GM12874 (cell line): ENCODE results near the gene SLC4A4.

Source experiments
- TF ChIP-seq, protein P1 (sequence below): IDR thresholded peaks from 2 replicates; pipeline ENCODE4 v1.5.1; 2011; ENCODE audit warnings: low read depth, mild to moderate bottlenecking, control low read depth, low read length, moderate library complexity; ENCODE audit not compliant: insufficient read depth

The SLC4A4 gene

GRCh38 chr4:71440612-71441011 lies 101.8 kb downstream of the SLC4A4 start:
- TF ChIP-seq, protein P1, sequence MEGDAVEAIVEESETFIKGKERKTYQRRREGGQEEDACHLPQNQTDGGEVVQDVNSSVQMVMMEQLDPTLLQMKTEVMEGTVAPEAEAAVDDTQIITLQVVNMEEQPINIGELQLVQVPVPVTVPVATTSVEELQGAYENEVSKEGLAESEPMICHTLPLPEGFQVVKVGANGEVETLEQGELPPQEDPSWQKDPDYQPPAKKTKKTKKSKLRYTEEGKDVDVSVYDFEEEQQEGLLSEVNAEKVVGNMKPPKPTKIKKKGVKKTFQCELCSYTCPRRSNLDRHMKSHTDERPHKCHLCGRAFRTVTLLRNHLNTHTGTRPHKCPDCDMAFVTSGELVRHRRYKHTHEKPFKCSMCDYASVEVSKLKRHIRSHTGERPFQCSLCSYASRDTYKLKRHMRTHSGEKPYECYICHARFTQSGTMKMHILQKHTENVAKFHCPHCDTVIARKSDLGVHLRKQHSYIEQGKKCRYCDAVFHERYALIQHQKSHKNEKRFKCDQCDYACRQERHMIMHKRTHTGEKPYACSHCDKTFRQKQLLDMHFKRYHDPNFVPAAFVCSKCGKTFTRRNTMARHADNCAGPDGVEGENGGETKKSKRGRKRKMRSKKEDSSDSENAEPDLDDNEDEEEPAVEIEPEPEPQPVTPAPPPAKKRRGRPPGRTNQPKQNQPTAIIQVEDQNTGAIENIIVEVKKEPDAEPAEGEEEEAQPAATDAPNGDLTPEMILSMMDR: no peak

GRCh38 chr4:71441186-71442169 lies 102.7 kb downstream of the SLC4A4 start:
- TF ChIP-seq, protein P1: no peak

DNA sequence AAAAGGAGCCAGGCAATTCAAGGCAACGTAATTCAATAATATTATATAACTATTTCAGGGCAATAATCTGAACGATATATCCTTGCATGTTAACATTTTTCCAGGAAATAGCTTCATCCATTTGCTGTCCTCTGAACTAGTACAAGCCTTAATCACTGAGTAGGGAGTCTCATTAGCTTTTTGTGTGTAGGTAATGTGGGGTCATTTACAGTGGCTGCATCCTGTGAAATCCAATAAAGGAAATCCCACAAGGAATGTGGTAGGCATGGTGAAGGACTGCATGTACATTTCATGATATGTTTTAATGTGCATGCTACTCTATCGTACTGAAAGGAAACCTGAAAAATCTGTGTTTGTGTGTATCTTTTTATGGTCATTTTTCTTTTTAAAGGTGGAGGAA lies 103.5 kb downstream of the SLC4A4 start:
- TF ChIP-seq, protein P1: no peak

GRCh38 chr4:71444395-71444794 lies 105.6 kb downstream of the SLC4A4 start:
- TF ChIP-seq, protein P1: no peak

GRCh38 chr4:71445811-71446210 lies 107.0 kb downstream of the SLC4A4 start:
- TF ChIP-seq, protein P1: no peak

DNA sequence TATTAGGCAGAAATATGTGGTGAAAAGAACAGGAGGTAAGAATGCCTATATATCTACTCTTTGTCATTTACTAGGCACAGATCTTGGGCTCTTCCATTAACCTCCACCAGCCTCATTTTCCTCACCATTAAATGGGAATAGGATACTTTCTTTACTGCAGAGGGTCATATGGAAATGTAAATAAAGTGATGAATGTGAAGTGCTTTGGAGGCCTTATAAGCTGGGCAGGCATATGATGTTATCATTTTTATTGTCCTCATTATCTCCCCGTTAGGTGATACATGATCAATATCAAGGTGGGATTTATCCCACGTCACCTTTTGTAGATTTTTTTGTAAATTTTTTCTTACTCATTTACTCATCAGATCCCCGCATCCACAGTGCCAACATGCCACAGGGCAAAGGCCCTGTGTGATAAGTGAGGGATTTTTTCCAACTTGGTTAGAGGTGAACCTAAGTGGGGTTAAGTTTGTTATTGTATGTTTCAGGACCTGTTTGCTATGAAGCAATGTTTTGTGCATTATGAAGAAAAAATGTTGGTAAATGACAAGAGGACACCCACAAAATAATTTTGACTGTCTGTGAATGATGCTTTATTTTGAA lies 107.8 kb downstream of the SLC4A4 start:
- TF ChIP-seq, protein P1: no peak

DNA sequence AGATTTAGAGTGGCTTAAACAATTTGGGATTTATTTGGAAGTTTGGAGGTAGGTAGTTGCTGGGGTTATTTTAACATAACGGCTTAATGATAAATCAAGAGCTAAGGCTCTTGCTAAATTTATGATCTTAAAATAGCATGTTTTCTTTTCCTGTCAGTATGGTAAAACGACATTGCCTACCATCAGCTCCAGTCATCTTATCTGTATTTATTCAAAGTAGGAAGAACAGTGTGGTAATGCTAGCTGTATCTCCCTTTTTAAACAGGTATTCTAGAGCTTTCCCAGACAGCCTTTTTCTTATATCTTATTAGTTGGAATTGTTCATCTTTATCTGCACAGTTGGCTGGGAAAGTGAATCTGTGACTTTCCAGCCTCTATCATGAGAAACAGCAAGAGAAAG lies 110.2 kb downstream of the SLC4A4 start:
- TF ChIP-seq, protein P1: no peak
